Fibroblast of the aortic adventitia (primary cell): Measurements from ENCODE around the gene PTCH1. TPM values are rescaled to one million over a fixed set of nuclear protein-coding genes. Genes with fewer than 3 reads are reported as not detected.

Experiments used
- DNase-seq: peaks from one replicate; pipeline ENCODE4 v3.0.0-alpha.2; 2010; ENCODE audit warnings: low read depth
- H3K4me3 ChIP-seq: 2 replicates; pipeline ENCODE4 v1.5.1; 2011; ENCODE audit warnings: low read depth, mild to moderate bottlenecking, control low read depth, low read length, moderate library complexity
- small RNA-seq: library from RNA; depleted of rRNA; stranded (forward); fragments of <200 nt; gene quantifications from one replicate; pipeline ENCODE3, GENCODE V24; 2012
- total RNA-seq: library from RNA; depleted of rRNA; stranded (reverse); fragments of >200 nt; gene quantifications from 2 replicates; pipeline ENCODE4 v1.2.3, GENCODE V29; 2012; ENCODE audit warnings: low replicate concordance
- TF ChIP-seq, protein P1 (sequence below): IDR thresholded peaks from 2 replicates; pipeline ENCODE4 v1.5.1; 2011; ENCODE audit warnings: mild to moderate bottlenecking, low read length, control low read depth, inconsistent platforms; ENCODE audit not compliant: insufficient read depth

Gene PTCH1
- total RNA-seq, 1 donor, result 9.4 TPM

- no peak overlapping the region for H3K4me3 ChIP-seq
- TF ChIP-seq, protein P1, sequence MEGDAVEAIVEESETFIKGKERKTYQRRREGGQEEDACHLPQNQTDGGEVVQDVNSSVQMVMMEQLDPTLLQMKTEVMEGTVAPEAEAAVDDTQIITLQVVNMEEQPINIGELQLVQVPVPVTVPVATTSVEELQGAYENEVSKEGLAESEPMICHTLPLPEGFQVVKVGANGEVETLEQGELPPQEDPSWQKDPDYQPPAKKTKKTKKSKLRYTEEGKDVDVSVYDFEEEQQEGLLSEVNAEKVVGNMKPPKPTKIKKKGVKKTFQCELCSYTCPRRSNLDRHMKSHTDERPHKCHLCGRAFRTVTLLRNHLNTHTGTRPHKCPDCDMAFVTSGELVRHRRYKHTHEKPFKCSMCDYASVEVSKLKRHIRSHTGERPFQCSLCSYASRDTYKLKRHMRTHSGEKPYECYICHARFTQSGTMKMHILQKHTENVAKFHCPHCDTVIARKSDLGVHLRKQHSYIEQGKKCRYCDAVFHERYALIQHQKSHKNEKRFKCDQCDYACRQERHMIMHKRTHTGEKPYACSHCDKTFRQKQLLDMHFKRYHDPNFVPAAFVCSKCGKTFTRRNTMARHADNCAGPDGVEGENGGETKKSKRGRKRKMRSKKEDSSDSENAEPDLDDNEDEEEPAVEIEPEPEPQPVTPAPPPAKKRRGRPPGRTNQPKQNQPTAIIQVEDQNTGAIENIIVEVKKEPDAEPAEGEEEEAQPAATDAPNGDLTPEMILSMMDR, result no peak
- DNase-seq, result peak; percentile 56
Measured at GRCh38 chr9:95406121-95406520, 110.7 kb downstream of the PTCH1 start.

DNA sequence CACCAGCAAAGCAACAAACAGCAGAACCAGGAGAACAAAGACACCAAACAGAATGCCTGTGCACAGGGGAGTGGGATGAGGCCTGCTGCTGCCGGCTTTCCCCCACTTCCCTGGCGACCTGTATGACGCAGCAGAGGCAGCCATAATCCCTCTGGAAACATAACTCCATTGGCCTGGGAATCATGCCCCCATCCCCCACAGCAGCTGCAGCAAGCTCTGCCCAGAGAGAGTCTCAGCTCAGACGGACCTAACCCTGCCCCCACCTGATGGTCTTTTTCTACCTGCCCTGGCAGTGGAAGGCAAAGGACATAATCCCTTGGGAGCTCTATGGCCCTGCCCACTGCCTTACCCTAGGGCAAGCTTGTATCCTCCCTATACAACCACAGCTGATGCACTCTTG, 117.5 kb downstream of the PTCH1 start:
- H3K4me3 ChIP-seq, result no peak overlapping the region
- TF ChIP-seq, protein P1, result no peak
- no peak for DNase-seq

Small RNA genes within 50 kb of the gene (small RNA-seq; reads per million reads assigned to genes)
- gene MT1P1, result not detected

Other genes with a start within 250 kb of the PTCH1 start
- 5.5 and 15.9 TPM in 2 replicates for gene FANCC, start 199.3 kb downstream of the PTCH1 start, total RNA-seq